ENCODE measurements around the gene KLHL22.

- TF ChIP-seq CTCF (IDR thresholded peaks at IDR 0.05) (no peak), POLR2A (IDR thresholded peaks at IDR 0.05) (no peak)
Observed at GRCh38 chr22:20537325-20537756, 41.7 kb upstream of the KLHL22 start.

All from uterus (tissue), 2 donors.